Tibial nerve (tissue), 4 donors: ENCODE measurements around the gene GALNT13. TPM values are rescaled to one million over a fixed set of nuclear protein-coding genes. Genes with fewer than 3 reads are reported as not detected.

Experiments used
- DNase-seq, 2 donors: peaks; one replicate each; pipeline ENCODE4 v3.0.0-alpha.2; 2019; ENCODE audit warnings: low spot score in 2 of 2
- H3K27ac ChIP-seq, 4 donors: fragments of 200-600 bp; sonication (generic) in 3 of 4; one replicate each; pipeline ENCODE4 v1.5.1; 2017 to 2019; ENCODE audit warnings: mild to moderate bottlenecking in 1 of 4
- H3K27me3 ChIP-seq, 2 donors: fragments of 200-600 bp; sonication (generic) in 1 of 2; one replicate each; pipeline versions ENCODE4 v1.5.1 to v1.6.0; 2017 to 2019
- H3K36me3 ChIP-seq, 3 donors: fragments of 200-600 bp; sonication (generic); one replicate each; pipeline ENCODE4 v1.5.1; 2018 to 2019
- H3K4me1 ChIP-seq, 4 donors: fragments of 200-600 bp; sonication (generic) in 3 of 4; one replicate each; pipeline ENCODE4 v1.5.1; 2017 to 2019
- H3K4me3 ChIP-seq, 4 donors: fragments of 200-600 bp; sonication (generic) in 3 of 4; one replicate each; pipeline ENCODE4 v1.5.1; 2017 to 2019; ENCODE audit warnings: mild to moderate bottlenecking in 1 of 4, moderate library complexity in 1 of 4
- H3K9me3 ChIP-seq, 4 donors: fragments of 200-600 bp; sonication (generic) in 3 of 4; one replicate each; pipeline ENCODE4 v1.5.1; 2017 to 2019
- EP300 ChIP-seq, 2 donors: sonication (generic); formaldehyde crosslinking; IDR thresholded peaks; one replicate each; pipeline ENCODE4 v1.6.1; 2017; ENCODE audit warnings: antibody characterized with exemption in 2 of 2, mild to moderate bottlenecking in 1 of 2
- POLR2A ChIP-seq, 2 donors: fragments of 450-650 bp; IDR thresholded peaks; one replicate each; pipeline ENCODE4 v1.6.1; 2017; ENCODE audit warnings: antibody characterized with exemption in 2 of 2, mild to moderate bottlenecking in 2 of 2, moderate library complexity in 2 of 2
- WGBS, 2 donors: methylation state at CpG; one replicate each; pipeline ENCODE4 v1.1.5; 2018; 5-methylcytosine and 5-hydroxymethylcytosine counted together
- total RNA-seq, 4 donors: library from RNA; depleted of rRNA; stranded (reverse); fragments of >200 nt; gene quantifications; one replicate each; pipeline ENCODE4 v1.1.0, GENCODE V29; 2016
- TF ChIP-seq, protein P1 (sequence below), 5 experiments: fragments of 200-600 bp in 3 of 5; fragments of 450-650 bp in 2 of 5; sonication (generic) in 3 of 5; IDR thresholded peaks; one replicate each; pipeline ENCODE4 v1.5.1; 2016 to 2019; ENCODE audit warnings: antibody characterized with exemption in 5 of 5, mild to moderate bottlenecking in 3 of 5, moderate library complexity in 2 of 5

The GALNT13 gene
- total RNA-seq, 4 donors from 2014 or later: under 0.01 to 3.1 (median 1.3) TPM; not detected in 1

DNA sequence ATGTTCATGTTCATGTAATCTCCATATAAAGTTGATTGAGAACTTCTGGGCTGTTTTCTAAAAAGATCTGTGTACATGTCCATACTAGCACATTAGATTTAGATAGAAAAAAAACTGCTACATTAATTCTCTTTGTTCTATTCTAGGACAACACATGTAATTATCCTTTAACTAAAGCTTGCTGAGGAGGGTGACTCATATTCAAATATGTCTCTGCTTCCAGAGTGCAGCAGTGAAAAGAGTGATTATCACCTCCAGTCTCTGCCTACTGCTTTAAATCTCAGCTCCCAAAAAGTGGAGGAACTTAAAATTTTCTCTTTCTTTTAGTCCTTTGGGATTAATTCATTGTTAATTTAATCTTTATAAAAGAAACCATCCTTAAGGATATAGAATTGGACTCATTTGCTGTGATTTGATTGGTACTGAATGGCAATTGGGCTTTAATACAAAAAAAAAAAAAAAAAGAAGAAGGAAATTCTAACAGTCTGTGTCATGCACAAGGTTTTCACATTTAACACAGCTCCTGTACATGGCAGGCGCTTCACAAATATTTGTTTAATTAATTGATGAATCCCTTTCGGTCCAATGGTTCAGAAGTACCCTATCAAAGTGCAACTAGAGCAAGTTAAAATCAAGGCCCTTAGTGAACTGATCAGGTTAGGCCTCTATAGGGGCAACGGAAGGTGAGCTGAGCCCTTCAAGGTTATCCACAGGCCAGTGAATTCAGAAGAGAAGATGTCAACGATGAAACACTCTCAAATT, 612.8 kb downstream of the GALNT13 start:
- Histone ChIP-seq H3K36me3 (no peaks in the 10 kb centered on the region), H3K9me3 (no peaks in the 10 kb centered on the region), H3K27me3 (no peaks in the 10 kb centered on the region), H3K4me1 (peaks cover 0 to 6% (median 0%) of the 10 kb centered on the region in 4 donors), H3K4me3 (no peak overlapping the region), H3K27ac (no peak overlapping the region)
- TF ChIP-seq POLR2A (IDR thresholded peaks at IDR 0.05) (no peak), EP300 (IDR thresholded peaks at IDR 0.05) (no peak)
- TF ChIP-seq, protein P1, sequence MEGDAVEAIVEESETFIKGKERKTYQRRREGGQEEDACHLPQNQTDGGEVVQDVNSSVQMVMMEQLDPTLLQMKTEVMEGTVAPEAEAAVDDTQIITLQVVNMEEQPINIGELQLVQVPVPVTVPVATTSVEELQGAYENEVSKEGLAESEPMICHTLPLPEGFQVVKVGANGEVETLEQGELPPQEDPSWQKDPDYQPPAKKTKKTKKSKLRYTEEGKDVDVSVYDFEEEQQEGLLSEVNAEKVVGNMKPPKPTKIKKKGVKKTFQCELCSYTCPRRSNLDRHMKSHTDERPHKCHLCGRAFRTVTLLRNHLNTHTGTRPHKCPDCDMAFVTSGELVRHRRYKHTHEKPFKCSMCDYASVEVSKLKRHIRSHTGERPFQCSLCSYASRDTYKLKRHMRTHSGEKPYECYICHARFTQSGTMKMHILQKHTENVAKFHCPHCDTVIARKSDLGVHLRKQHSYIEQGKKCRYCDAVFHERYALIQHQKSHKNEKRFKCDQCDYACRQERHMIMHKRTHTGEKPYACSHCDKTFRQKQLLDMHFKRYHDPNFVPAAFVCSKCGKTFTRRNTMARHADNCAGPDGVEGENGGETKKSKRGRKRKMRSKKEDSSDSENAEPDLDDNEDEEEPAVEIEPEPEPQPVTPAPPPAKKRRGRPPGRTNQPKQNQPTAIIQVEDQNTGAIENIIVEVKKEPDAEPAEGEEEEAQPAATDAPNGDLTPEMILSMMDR (IDR thresholded peaks at IDR 0.05): no peak
- WGBS, 2 donors: 87 to 92% methylated on average over 4 of the region's 4 CpGs
- no peak for DNase-seq

DNA sequence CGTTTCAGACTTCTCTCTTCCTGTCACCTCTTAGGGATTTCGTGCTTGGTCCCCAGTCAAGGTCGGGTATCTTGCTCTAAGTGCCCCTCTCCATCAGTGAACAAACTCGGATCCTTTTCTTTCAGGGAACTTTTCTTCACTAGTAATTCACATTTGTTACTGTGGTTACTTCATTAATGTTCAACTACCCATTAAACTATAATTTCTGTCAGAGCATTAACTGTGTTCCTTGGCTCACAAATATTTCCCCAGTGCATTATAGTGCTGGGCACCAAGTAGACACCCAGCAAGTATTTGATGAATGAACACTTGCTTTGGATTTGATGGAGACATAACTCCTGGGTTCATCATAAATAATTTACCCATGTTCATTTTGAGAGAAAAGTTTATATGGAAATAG, 617.1 kb downstream of the GALNT13 start:
- H3K4me3 ChIP-seq: no peak overlapping the region
- H3K9me3 ChIP-seq: no peaks in the 10 kb centered on the region
- WGBS, 2 donors: 81 to 86% methylated on average over 4 of the region's 4 CpGs
- TF ChIP-seq, protein P1 (IDR thresholded peaks at IDR 0.05): no peak
- TF ChIP-seq EP300 (IDR thresholded peaks at IDR 0.05): no peak
- no peak for TF ChIP-seq POLR2A (IDR thresholded peaks at IDR 0.05)
- no peaks in the 10 kb centered on the region for H3K36me3 ChIP-seq
- H3K27me3 ChIP-seq: no peaks in the 10 kb centered on the region
- DNase-seq: no peak
- no peak overlapping the region for H3K27ac ChIP-seq
- no peaks in the 10 kb centered on the region for H3K4me1 ChIP-seq

DNA sequence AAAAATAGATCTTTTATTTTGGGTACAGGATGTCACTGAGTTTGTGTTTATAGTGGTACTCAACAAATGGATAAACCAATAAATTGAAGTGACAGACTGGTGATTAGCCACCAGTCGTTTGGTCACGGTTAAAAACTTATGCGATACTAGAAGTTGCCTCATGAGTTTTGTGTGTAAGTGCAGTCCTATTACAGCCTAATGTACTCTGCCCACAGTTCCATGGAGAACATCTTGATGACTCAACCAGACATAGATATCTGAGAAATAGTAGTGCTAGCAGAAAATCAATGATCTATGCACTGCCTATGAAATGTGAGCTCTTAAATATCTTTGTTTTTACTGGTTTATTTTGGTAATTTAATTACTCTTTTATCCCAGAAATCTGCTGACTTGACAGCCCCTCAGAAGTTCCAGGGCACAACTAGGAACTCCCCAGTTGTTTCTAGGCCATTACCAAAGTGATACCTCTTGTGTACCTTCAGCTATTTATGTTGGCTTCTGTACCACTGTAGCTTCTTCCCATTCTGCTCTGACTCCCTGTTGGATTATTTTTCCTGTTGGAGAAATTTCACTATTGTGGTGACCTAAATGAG, 617.6 kb downstream of the GALNT13 start:
- 93 to 94% methylated on average over 3 of the region's 3 CpGs for WGBS, 2 donors
- DNase-seq: no peak
- no peaks in the 10 kb centered on the region for H3K36me3 ChIP-seq
- H3K4me3 ChIP-seq: no peak overlapping the region
- H3K27ac ChIP-seq: no peak overlapping the region
- H3K27me3 ChIP-seq: no peaks in the 10 kb centered on the region
- no peaks in the 10 kb centered on the region for H3K4me1 ChIP-seq
- H3K9me3 ChIP-seq: no peaks in the 10 kb centered on the region
- TF ChIP-seq POLR2A (IDR thresholded peaks at IDR 0.05): no peak
- TF ChIP-seq, protein P1 (IDR thresholded peaks at IDR 0.05): no peak
- no peak for TF ChIP-seq EP300 (IDR thresholded peaks at IDR 0.05)

DNA sequence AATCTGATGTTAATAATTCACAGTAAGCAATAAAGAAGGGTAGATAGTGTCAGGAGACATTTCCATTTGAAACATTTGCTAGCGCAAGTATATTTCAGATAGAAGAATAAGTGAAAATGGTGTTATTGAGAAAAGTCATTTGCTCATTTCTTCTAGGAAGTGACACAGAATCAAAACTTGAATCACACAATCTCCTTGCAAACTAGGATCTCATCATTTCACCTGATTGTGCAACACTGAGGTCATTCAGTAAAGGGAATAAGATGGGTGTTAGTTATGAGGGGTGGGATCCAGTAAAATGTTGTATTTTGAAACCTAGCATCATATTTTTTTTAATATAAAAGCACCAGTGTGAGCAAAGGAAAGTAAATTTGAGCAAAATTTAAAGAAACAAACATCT, 618.8 kb downstream of the GALNT13 start:
- DNase-seq: no peak
- TF ChIP-seq EP300 (IDR thresholded peaks at IDR 0.05) (no peak), POLR2A (IDR thresholded peaks at IDR 0.05) (no peak)
- TF ChIP-seq, protein P1 (IDR thresholded peaks at IDR 0.05): no peak
- Histone ChIP-seq H3K4me1 (no peaks in the 10 kb centered on the region), H3K4me3 (no peak overlapping the region), H3K9me3 (no peaks in the 10 kb centered on the region), H3K27me3 (no peaks in the 10 kb centered on the region), H3K27ac (no peak overlapping the region), H3K36me3 (no peaks in the 10 kb centered on the region)
- WGBS, 2 donors: 97 to 100% methylated on average over 1 of the region's 1 CpG

DNA sequence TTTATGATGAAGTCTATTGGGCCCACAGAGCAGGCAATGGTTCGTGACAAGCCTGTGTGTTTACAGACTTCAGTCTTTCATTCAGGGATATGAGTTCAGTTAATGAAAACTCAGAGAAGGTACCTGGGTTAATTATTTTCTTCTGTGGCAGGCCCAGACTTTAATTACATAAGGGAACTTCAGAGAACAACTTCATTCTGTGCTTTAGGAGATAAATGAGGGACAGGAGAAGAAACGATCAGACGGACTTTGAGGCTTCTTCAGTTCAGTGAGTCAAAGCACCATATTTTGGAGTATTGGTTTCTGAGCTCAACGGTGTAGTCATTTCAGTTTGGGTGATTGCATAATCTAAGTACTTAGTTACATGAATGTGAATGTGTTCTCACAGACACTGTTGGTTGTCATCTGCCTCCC, 623.7 kb downstream of the GALNT13 start:
- H3K4me3 ChIP-seq: no peak overlapping the region
- H3K4me1 ChIP-seq: no peaks in the 10 kb centered on the region
- H3K9me3 ChIP-seq: no peaks in the 10 kb centered on the region
- WGBS, 2 donors: 69 to 72% methylated on average over 4 of the region's 4 CpGs
- TF ChIP-seq, protein P1 (IDR thresholded peaks at IDR 0.05): no peak
- TF ChIP-seq POLR2A (IDR thresholded peaks at IDR 0.05) (no peak), EP300 (IDR thresholded peaks at IDR 0.05) (no peak)
- H3K27ac ChIP-seq: no peak overlapping the region
- H3K36me3 ChIP-seq: no peaks in the 10 kb centered on the region
- no peak for DNase-seq
- H3K27me3 ChIP-seq: no peaks in the 10 kb centered on the region
